ENCODE results near the gene CAMKK1. TPM values are rescaled to one million over a fixed set of nuclear protein-coding genes. Genes with fewer than 3 reads are reported as not detected.

Gene CAMKK1
- polyA plus RNA-seq, 4 donors = 0.22 to 11.2 (median 3.2) TPM

GRCh38 chr17:3921006-3921405, 28.2 kb upstream of the CAMKK1 start:
- Histone ChIP-seq H3K27ac (ENCODE audit: low read depth in 1 of 3, low read length in 2 of 3) (peak overlapping the region in 1 of 3 donors; percentile 35), H3K36me3 (ENCODE audit: control insufficient read depth in 3 of 3, insufficient read depth in 2 of 3, low read depth in 1 of 3, low read length in 3 of 3) (peaks cover 0 to 38% (median 3%) of the 10 kb centered on the region in 3 donors), H3K4me3 (ENCODE audit: low read depth in 1 of 3, low read length in 3 of 3) (no peak overlapping the region), H3K27me3 (ENCODE audit: control insufficient read depth in 3 of 3, insufficient read depth in 3 of 3, low read length in 3 of 3) (no peaks in the 10 kb centered on the region), H3K9me3 (ENCODE audit: control insufficient read depth in 2 of 2, insufficient read depth in 1 of 2, low read depth in 1 of 2, low read length in 1 of 2) (no peaks in the 10 kb centered on the region), H3K4me1 (ENCODE audit: control insufficient read depth in 3 of 3, insufficient read depth in 2 of 3, low read depth in 1 of 3, low read length in 2 of 3) (peaks cover 3 to 60% (median 8%) of the 10 kb centered on the region in 3 donors)
- WGBS, 3 donors = 87 to 89% (median 88%) methylated on average over 16 of the region's 16 CpGs
- no peak for DNase-seq
- FAIRE-seq = no peak

- no peaks in the 10 kb centered on the region for H3K27me3 ChIP-seq (ENCODE audit: control insufficient read depth in 3 of 3, insufficient read depth in 3 of 3, low read length in 3 of 3)
- no peak for DNase-seq
- peaks cover 0 to 37% (median 0%) of the 10 kb centered on the region in 3 donors for H3K36me3 ChIP-seq (ENCODE audit: control insufficient read depth in 3 of 3, insufficient read depth in 2 of 3, low read depth in 1 of 3, low read length in 3 of 3)
- peak overlapping the region in 2 of 3 donors; percentile 70 to 87 for H3K27ac ChIP-seq (ENCODE audit: low read depth in 1 of 3, low read length in 2 of 3)
- no peak for FAIRE-seq
- no peaks in the 10 kb centered on the region for H3K9me3 ChIP-seq (ENCODE audit: control insufficient read depth in 2 of 2, insufficient read depth in 1 of 2, low read depth in 1 of 2, low read length in 1 of 2)
- no peak overlapping the region for H3K4me3 ChIP-seq (ENCODE audit: low read depth in 1 of 3, low read length in 3 of 3)
- WGBS, 3 donors = 78 to 86% (median 85%) methylated on average over 21 to 22 of the region's 22 CpGs
- H3K4me1 ChIP-seq (ENCODE audit: control insufficient read depth in 3 of 3, insufficient read depth in 2 of 3, low read depth in 1 of 3, low read length in 2 of 3) = peaks cover 3 to 53% (median 8%) of the 10 kb centered on the region in 3 donors
Observed at GRCh38 chr17:3919123-3919624, 26.3 kb upstream of the CAMKK1 start.

- 35 to 64% (median 44%) methylated on average over 8 of the region's 8 CpGs for WGBS, 3 donors
- H3K4me3 ChIP-seq (ENCODE audit: low read depth in 1 of 3, low read length in 3 of 3) = no peak overlapping the region
- H3K27me3 ChIP-seq (ENCODE audit: control insufficient read depth in 3 of 3, insufficient read depth in 3 of 3, low read length in 3 of 3) = no peaks in the 10 kb centered on the region
- H3K27ac ChIP-seq (ENCODE audit: low read depth in 1 of 3, low read length in 2 of 3) = peak overlapping the region in 2 of 3 donors; percentile 70 to 87
- no peak for FAIRE-seq
- H3K4me1 ChIP-seq (ENCODE audit: control insufficient read depth in 3 of 3, insufficient read depth in 2 of 3, low read depth in 1 of 3, low read length in 2 of 3) = peaks cover 3 to 49% (median 8%) of the 10 kb centered on the region in 3 donors
- DNase-seq = peak; percentile 21 to 47
- peaks cover 0 to 37% (median 0%) of the 10 kb centered on the region in 3 donors for H3K36me3 ChIP-seq (ENCODE audit: control insufficient read depth in 3 of 3, insufficient read depth in 2 of 3, low read depth in 1 of 3, low read length in 3 of 3)
- H3K9me3 ChIP-seq (ENCODE audit: control insufficient read depth in 2 of 2, insufficient read depth in 1 of 2, low read depth in 1 of 2, low read length in 1 of 2) = no peaks in the 10 kb centered on the region
Observed at GRCh38 chr17:3918372-3919122, 25.7 kb upstream of the CAMKK1 start.

GRCh38 chr17:3917391-3917931, 24.6 kb upstream of the CAMKK1 start:
- Histone ChIP-seq H3K27ac (ENCODE audit: low read depth in 1 of 3, low read length in 2 of 3) (peak overlapping the region in 2 of 3 donors; percentile 60 to 87), H3K9me3 (ENCODE audit: control insufficient read depth in 2 of 2, insufficient read depth in 1 of 2, low read depth in 1 of 2, low read length in 1 of 2) (no peaks in the 10 kb centered on the region), H3K36me3 (ENCODE audit: control insufficient read depth in 3 of 3, insufficient read depth in 2 of 3, low read depth in 1 of 3, low read length in 3 of 3) (peaks cover 0 to 43% (median 0%) of the 10 kb centered on the region in 3 donors), H3K4me3 (ENCODE audit: low read depth in 1 of 3, low read length in 3 of 3) (no peak overlapping the region), H3K27me3 (ENCODE audit: control insufficient read depth in 3 of 3, insufficient read depth in 3 of 3, low read length in 3 of 3) (no peaks in the 10 kb centered on the region), H3K4me1 (ENCODE audit: control insufficient read depth in 3 of 3, insufficient read depth in 2 of 3, low read depth in 1 of 3, low read length in 2 of 3) (peaks cover 3 to 45% (median 8%) of the 10 kb centered on the region in 3 donors)
- DNase-seq (peak; percentile 64 to 84), FAIRE-seq (no peak)
- 15 to 18% (median 16%) methylated on average over 11 of the region's 11 CpGs for WGBS, 3 donors

- Histone ChIP-seq H3K4me1 (ENCODE audit: control insufficient read depth in 3 of 3, insufficient read depth in 2 of 3, low read depth in 1 of 3, low read length in 2 of 3) (peaks cover 3 to 45% (median 8%) of the 10 kb centered on the region in 3 donors), H3K4me3 (ENCODE audit: low read depth in 1 of 3, low read length in 3 of 3) (no peak overlapping the region), H3K9me3 (ENCODE audit: control insufficient read depth in 2 of 2, insufficient read depth in 1 of 2, low read depth in 1 of 2, low read length in 1 of 2) (peaks cover 0 to 2% of the 10 kb centered on the region in 2 donors), H3K27ac (ENCODE audit: low read depth in 1 of 3, low read length in 2 of 3) (peak overlapping the region; percentile 21 to 87 (median 60)), H3K36me3 (ENCODE audit: control insufficient read depth in 3 of 3, insufficient read depth in 2 of 3, low read depth in 1 of 3, low read length in 3 of 3) (peaks cover 0 to 46% (median 0%) of the 10 kb centered on the region in 3 donors), H3K27me3 (ENCODE audit: control insufficient read depth in 3 of 3, insufficient read depth in 3 of 3, low read length in 3 of 3) (no peaks in the 10 kb centered on the region)
- DNase-seq (no peak), FAIRE-seq (no peak)
- WGBS, 3 donors = 42 to 52% (median 48%) methylated on average over 10 of the region's 10 CpGs
Observed at GRCh38 chr17:3916825-3917224, 24.0 kb upstream of the CAMKK1 start.

- DNase-seq = peak; percentile 30 to 81
- Histone ChIP-seq H3K27me3 (ENCODE audit: control insufficient read depth in 3 of 3, insufficient read depth in 3 of 3, low read length in 3 of 3) (no peaks in the 10 kb centered on the region), H3K27ac (ENCODE audit: low read depth in 1 of 3, low read length in 2 of 3) (peak within 1 kb of the TSS; percentile 21 to 87 (median 84)), H3K4me1 (ENCODE audit: control insufficient read depth in 3 of 3, insufficient read depth in 2 of 3, low read depth in 1 of 3, low read length in 2 of 3) (peaks cover 3 to 48% (median 8%) of the 10 kb centered on the region in 3 donors), H3K9me3 (ENCODE audit: control insufficient read depth in 2 of 2, insufficient read depth in 1 of 2, low read depth in 1 of 2, low read length in 1 of 2) (peaks cover 0 to 4% of the 10 kb centered on the region in 2 donors), H3K36me3 (ENCODE audit: control insufficient read depth in 3 of 3, insufficient read depth in 2 of 3, low read depth in 1 of 3, low read length in 3 of 3) (peaks cover 0 to 53% (median 0%) of the 10 kb centered on the region in 3 donors), H3K4me3 (ENCODE audit: low read depth in 1 of 3, low read length in 3 of 3) (peak within 1 kb of the TSS in 2 of 3 donors; percentile 6 to 53)
- no peak for FAIRE-seq
- WGBS, 3 donors = 60 to 65% (median 61%) methylated on average over 28 of the region's 28 CpGs
Observed at GRCh38 chr17:3915995-3916696, 23.3 kb upstream of the CAMKK1 start, which contains the start of gene P2RX1. Gene P2RX1, minus strand, starts transcription at chr17:3916465. Its CDS starts 240 bp downstream, at chr17:3916225.

GRCh38 chr17:3915581-3915994, 22.7 kb upstream of the CAMKK1 start:
- Histone ChIP-seq H3K27ac (ENCODE audit: low read depth in 1 of 3, low read length in 2 of 3) (peak overlapping the region in 2 of 3 donors; percentile 84 to 87), H3K4me3 (ENCODE audit: low read depth in 1 of 3, low read length in 3 of 3) (peak overlapping the region in 2 of 3 donors; percentile 6 to 53), H3K4me1 (ENCODE audit: control insufficient read depth in 3 of 3, insufficient read depth in 2 of 3, low read depth in 1 of 3, low read length in 2 of 3) (peaks cover 3 to 48% (median 8%) of the 10 kb centered on the region in 3 donors), H3K27me3 (ENCODE audit: control insufficient read depth in 3 of 3, insufficient read depth in 3 of 3, low read length in 3 of 3) (no peaks in the 10 kb centered on the region), H3K9me3 (ENCODE audit: control insufficient read depth in 2 of 2, insufficient read depth in 1 of 2, low read depth in 1 of 2, low read length in 1 of 2) (peaks cover 0 to 4% of the 10 kb centered on the region in 2 donors), H3K36me3 (ENCODE audit: control insufficient read depth in 3 of 3, insufficient read depth in 2 of 3, low read depth in 1 of 3, low read length in 3 of 3) (peaks cover 0 to 57% (median 0%) of the 10 kb centered on the region in 3 donors)
- WGBS, 3 donors = 70 to 89% (median 83%) methylated on average over 13 of the region's 13 CpGs
- DNase-seq (no peak), FAIRE-seq (no peak)

GRCh38 chr17:3914312-3914670, 21.4 kb upstream of the CAMKK1 start:
- Histone ChIP-seq H3K36me3 (ENCODE audit: control insufficient read depth in 3 of 3, insufficient read depth in 2 of 3, low read depth in 1 of 3, low read length in 3 of 3) (peaks cover 0 to 58% (median 0%) of the 10 kb centered on the region in 3 donors), H3K4me3 (ENCODE audit: low read depth in 1 of 3, low read length in 3 of 3) (peak overlapping the region in 1 of 3 donors; percentile 53), H3K9me3 (ENCODE audit: control insufficient read depth in 2 of 2, insufficient read depth in 1 of 2, low read depth in 1 of 2, low read length in 1 of 2) (peaks cover 0 to 4% of the 10 kb centered on the region in 2 donors), H3K27me3 (ENCODE audit: control insufficient read depth in 3 of 3, insufficient read depth in 3 of 3, low read length in 3 of 3) (no peaks in the 10 kb centered on the region), H3K27ac (ENCODE audit: low read depth in 1 of 3, low read length in 2 of 3) (peak overlapping the region in 2 of 3 donors; percentile 84 to 87), H3K4me1 (ENCODE audit: control insufficient read depth in 3 of 3, insufficient read depth in 2 of 3, low read depth in 1 of 3, low read length in 2 of 3) (peaks cover 3 to 45% (median 8%) of the 10 kb centered on the region in 3 donors)
- FAIRE-seq (no peak), DNase-seq (no peak)
- WGBS, 3 donors = 71 to 92% (median 83%) methylated on average over 10 of the region's 10 CpGs
